A204.1 (cell line): ENCODE results near the gene FMNL3.
"Not testable (repeated sequence)": the region's sequence is repeated elsewhere in the genome, so short reads cannot be mapped to it uniquely, and the experiment has no call there.

Experiments used
- FAIRE-seq: peaks from 2 replicates; lab custom pipeline; 2012; peaks lifted over from hg19 to GRCh38; lab: Jason Lieb, UNC

Gene FMNL3

DNA sequence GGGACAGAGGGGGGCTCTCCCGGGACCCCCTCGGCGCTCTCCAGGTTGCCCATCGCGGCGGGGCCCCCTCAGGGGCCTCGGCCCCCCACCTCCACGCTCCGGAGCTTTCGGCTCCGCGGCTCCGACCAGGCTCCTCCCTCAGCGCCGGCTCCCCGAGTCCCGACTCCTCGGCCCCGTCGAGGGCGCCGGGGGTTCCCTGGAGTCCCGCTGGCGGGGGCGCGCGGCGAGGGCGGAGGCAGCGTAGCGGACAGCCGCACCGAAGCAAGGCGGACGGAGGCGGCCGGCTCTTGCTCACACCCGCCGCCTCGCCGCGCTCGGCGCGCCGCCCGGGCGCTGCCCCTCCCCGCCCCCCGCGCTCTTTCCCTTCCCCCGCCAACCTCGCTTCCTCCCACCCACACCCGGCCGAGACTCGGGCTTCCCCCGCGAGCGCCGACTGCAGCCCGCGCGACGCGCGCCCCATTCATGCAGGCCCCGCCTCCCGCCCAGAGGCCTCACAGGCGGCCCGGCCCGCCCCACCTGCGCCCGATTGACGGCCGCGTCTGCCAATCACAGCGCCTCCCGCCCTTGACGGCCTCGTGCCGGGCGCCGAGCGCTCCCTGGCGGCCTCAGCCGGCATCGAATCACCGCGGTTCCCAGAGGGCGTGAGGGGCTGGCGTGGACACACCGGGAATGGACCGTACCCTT, at the start of gene FMNL3:
Gene FMNL3, minus strand, starts transcription at position 278 of the 684 bp plus-strand sequence. Its CDS starts 225 bp downstream, at position 53.
- FAIRE-seq, result no peak

- no peak for FAIRE-seq
Measured at GRCh38 chr12:49750996-49751393, 43.8 kb upstream of the FMNL3 start.

- FAIRE-seq, result no peak
Measured at GRCh38 chr12:49750027-49750995, 43.1 kb upstream of the FMNL3 start.

- no peak for FAIRE-seq
Measured at GRCh38 chr12:49748800-49749199, 41.6 kb upstream of the FMNL3 start.

DNA sequence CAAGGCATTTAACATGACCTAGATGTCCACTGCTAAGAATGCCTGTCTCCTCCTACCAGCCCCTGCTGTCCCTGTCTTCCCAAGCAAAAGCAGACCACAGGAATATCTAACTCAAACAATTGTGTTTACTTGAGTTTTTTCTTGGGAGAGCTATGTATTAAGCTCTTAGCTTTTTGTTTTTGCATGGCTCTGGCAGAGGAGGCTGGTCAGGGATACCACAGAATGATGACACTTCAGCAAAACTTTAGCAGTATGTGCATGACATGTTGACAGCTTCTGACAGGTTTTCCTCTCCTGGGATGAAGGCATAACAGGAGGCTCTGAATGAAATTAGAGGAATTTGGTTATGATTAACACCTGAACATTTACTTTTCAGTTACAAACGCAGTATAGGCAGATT, 41.1 kb upstream of the FMNL3 start:
- FAIRE-seq, result no peak

GRCh38 chr12:49744363-49744885, 37.2 kb upstream of the FMNL3 start:
- FAIRE-seq, result no peak

GRCh38 chr12:49741882-49742620, 34.8 kb upstream of the FMNL3 start:
- FAIRE-seq, result no peak

DNA sequence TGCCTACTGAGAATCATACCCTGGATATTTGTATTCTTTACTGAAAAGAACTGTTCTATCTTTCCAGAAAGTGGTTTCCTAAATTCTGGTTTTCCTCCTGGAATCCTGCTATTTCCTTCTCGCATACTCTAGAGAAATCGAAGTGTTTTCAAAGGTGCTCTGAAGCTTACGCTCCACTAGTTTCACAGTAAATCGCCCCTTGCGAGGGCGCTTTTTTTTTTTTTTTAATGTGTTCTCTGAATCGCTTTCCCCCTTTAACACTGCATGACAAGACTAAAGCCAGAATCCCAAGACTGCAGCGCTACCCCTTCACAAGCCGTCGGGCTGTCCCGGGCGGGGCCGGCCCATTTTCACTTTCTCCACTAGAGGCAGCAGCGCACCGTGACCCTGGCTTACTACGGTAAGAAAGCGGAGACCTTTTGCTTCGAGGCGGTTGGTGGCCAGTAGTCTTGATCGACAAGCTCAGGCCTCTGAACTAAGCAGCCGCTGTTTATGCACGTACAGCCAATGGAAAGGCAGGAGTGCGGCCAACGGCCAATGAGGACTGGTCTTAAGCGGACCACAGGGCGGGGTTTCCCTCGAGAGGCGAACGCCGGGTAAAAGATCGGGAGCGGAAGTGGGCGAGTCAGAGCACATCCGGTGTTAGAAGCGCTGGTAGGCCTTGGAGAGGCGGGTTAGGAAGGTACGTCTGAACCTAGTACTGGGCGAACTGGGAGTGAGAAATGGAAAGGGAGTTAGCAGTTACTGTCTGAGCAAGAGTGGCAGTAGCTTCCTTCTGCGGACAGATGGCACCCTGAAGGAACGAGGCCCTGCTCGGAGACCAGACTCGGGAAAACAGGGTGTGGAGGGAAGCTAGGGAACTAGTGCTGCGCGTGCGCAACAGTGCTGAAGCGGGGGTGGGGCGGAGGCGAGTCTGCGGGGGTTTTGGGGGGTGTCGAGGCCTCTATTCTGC, 34.0 kb upstream of the FMNL3 start, which contains the start of gene TMBIM6:
Gene TMBIM6, plus strand, starts transcription at position 628 of the 952 bp plus-strand sequence. CDS start 10,937 bp downstream, outside the sequence.
- FAIRE-seq, result peak; percentile 99

GRCh38 chr12:49740277-49740676, 33.1 kb upstream of the FMNL3 start:
- not testable (repeated sequence) for FAIRE-seq

DNA sequence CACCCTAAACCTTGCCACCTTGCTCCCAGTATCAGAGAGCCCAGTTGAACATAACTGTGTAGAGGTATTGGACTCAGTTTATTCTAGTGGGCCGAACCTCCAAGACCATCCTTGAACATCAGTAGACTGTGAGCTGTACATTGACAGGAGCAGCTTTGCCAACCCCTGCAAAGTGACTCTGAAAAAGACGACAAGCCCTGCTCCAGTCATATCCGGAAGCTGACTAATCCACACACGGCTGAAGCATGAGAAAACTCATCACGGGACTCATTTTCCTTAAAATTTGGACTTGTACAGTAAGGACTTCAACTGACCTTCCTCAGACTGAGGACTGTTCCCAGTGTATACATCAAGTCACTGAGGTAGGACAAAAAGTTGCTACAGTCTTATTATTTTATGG, 31.5 kb upstream of the FMNL3 start:
- not testable (repeated sequence) for FAIRE-seq

DNA sequence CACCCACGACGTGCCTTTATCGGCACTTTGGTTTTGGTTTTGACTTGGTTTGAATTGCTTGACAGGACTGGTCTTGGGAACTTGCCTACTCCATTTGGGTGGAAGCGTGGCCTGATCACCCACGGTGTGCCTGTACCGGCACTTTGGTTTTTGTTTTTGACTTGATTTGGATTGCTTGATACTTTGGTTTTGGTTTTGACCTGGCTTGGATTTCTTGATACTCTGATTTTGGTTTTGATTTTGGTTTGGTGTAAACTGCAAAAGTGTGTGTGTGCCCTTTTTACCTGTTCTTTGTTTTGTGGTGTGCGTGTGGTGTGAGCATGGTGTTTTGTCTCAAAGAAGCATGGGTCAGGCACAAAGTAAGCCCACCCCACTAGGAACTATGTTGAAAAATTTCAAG, 27.7 kb upstream of the FMNL3 start:
- not testable (repeated sequence) for FAIRE-seq

- no peak for FAIRE-seq
Measured at GRCh38 chr12:49733219-49734017, 26.2 kb upstream of the FMNL3 start.

GRCh38 chr12:49730568-49731101, 23.4 kb upstream of the FMNL3 start:
- no peak for FAIRE-seq

DNA sequence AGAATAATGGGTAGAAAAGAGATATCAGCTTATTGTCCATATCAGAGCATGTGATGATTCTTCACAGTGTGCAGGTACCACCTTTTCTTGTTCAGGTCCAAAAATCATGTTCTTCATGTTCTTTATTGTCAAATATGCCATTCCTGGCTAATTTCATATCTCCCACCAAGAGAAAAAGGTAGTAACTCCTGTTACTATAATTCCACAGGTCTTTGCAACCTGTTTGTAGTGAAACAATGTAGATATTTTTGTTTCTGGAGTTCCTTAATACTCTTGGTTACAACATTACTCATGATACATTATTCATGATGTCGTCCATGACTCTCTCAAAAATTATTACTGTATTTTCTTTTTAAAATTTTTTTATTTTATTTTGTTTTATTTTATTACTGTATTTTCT, 22.8 kb upstream of the FMNL3 start:
- FAIRE-seq, result no peak

DNA sequence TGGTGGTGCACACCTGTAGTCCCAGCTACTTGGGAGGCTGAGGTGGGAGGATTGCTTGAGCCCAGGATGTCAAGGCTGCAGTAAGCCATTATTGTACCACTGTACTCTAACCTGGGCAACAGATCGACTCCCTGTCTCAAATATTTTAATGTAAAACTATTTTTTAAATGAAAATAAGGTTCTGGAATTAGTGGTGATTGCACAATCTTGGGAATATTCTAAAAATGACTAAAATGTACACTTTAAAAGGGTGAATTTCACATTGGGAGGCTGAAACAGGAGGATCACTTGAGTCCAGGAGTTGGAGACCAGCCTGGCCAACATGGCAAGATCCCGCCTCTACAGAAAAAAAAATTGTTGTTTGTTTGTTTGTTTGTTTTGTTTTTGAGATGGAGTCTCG, 21.2 kb upstream of the FMNL3 start:
- no peak for FAIRE-seq

GRCh38 chr12:49721355-49721754, 14.2 kb upstream of the FMNL3 start:
- not testable (repeated sequence) for FAIRE-seq

- no peak for FAIRE-seq
Measured at GRCh38 chr12:49720214-49720613, 13.0 kb upstream of the FMNL3 start.

- not testable (repeated sequence) for FAIRE-seq
Measured at GRCh38 chr12:49717800-49718199, 10.6 kb upstream of the FMNL3 start.

DNA sequence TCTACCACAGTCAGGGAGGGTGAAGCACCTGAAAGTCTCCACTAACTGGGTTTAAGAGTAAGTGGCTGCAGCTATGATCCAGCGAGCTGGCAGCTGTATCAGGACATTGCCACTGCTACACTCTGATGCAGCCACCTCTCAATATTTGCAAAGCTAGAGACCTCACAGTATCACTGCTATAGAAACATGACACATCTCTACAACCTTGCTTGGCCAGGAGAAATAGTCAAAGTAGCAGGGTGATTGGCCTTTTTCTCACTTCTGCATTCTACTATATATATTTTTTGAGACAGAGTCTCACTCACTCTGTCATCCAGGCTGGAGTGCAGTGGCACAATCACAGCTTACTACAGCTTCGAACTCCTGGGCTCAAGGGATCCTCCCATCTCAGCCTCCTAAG, 9.3 kb upstream of the FMNL3 start:
- FAIRE-seq, result no peak

DNA sequence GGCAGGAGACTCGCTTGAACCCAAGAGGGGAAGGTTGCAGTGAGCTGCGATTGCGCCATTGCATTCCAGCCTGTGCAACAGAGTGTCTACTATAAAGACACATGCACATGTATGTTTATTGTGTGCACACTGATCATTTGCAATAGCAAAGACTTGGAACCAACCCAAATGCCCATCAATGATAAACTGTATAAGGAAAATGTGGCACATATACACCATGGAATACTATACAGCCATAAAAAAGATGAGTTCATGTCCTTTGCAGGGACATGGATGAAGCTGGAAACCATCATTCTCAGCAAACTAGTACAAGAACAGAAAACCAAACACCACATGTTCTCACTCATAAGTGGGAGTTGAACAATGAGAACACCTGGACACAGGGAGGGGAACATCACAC, 6.7 kb upstream of the FMNL3 start:
- FAIRE-seq, result not testable (repeated sequence)
